ENCODE data around the gene WDR33. TPM values are rescaled to one million over a fixed set of nuclear protein-coding genes. Genes with fewer than 3 reads are reported as not detected.

WDR33 gene
- total RNA-seq, 2 donors from 2014 or later = 76.3 to 82.5 TPM

- Histone ChIP-seq H3K9ac (ENCODE audit: extremely low read depth, low read length, poor library complexity, severe bottlenecking) (no peak overlapping the region), H3K36me3 (ENCODE audit: control insufficient read depth, insufficient read depth, low read length) (no peaks in the 10 kb centered on the region), H3K27me3 (ENCODE audit: control insufficient read depth, insufficient read depth, low read length, poor library complexity, severe bottlenecking) (peaks cover 59% of the 10 kb centered on the region), H3K9me3 (ENCODE audit: control insufficient read depth, low read length) (no peaks in the 10 kb centered on the region), H3K4me3 (ENCODE audit: low read length) (no peak overlapping the region), H3K27ac (ENCODE audit: low read depth, low read length) (no peak overlapping the region), H3K4me1 (ENCODE audit: control insufficient read depth, insufficient read depth, low read length) (no peaks in the 10 kb centered on the region)
- H3K36me3 Mint-ChIP-seq (ENCODE audit: low read depth) = no peaks in the 10 kb centered on the region
- 89 to 100% methylated on average over 1 to 2 of the region's 2 CpGs for WGBS, 2 experiments (ENCODE audit: insufficient coverage in 1 of 2, insufficient read length in 1 of 2)
- no peaks in the 10 kb centered on the region for H3K9me3 Mint-ChIP-seq
- H3K27me3 Mint-ChIP-seq (ENCODE audit: insufficient read depth) = peaks cover 66% of the 10 kb centered on the region
- peaks cover 5% of the 10 kb centered on the region for H3K4me1 Mint-ChIP-seq
- peak; percentile 44 for DNase-seq
- H3K4me3 Mint-ChIP-seq = no peak overlapping the region
- H3K27ac Mint-ChIP-seq = no peak overlapping the region
- no peak for TF ChIP-seq CTCF (conservative IDR thresholded peaks at IDR 0.05)
Measured at GRCh38 chr2:127676906-127677305, 134.1 kb downstream of the WDR33 start.

GRCh38 chr2:127675331-127676261, 135.4 kb downstream of the WDR33 start, which contains the start of gene LIMS2:
Gene LIMS2 (minus strand): TSS chr2:127675530. CDS start chr2:127675024, 506 bp downstream.
- H3K27me3 ChIP-seq (ENCODE audit: control insufficient read depth, insufficient read depth, low read length, poor library complexity, severe bottlenecking) = peaks cover 59% of the 10 kb centered on the region
- peak within 1 kb of the TSS; percentile 75 for H3K4me3 ChIP-seq (ENCODE audit: low read length)
- H3K4me3 Mint-ChIP-seq = peak within 1 kb of the TSS; percentile 63
- no peaks in the 10 kb centered on the region for H3K9me3 ChIP-seq (ENCODE audit: control insufficient read depth, low read length)
- H3K9ac ChIP-seq (ENCODE audit: extremely low read depth, low read length, poor library complexity, severe bottlenecking) = no peak within 1 kb of the TSS
- peaks cover 70% of the 10 kb centered on the region for H3K27me3 Mint-ChIP-seq (ENCODE audit: insufficient read depth)
- H3K9me3 Mint-ChIP-seq = no peaks in the 10 kb centered on the region
- no peak within 1 kb of the TSS for H3K27ac ChIP-seq (ENCODE audit: low read depth, low read length)
- H3K36me3 ChIP-seq (ENCODE audit: control insufficient read depth, insufficient read depth, low read length) = no peaks in the 10 kb centered on the region
- peak; percentile 82 for DNase-seq
- H3K36me3 Mint-ChIP-seq (ENCODE audit: low read depth) = no peaks in the 10 kb centered on the region
- WGBS, 2 experiments (ENCODE audit: insufficient coverage in 1 of 2, insufficient read length in 1 of 2) = 8 to 13% methylated on average over 8 to 56 of the region's 56 CpGs
- peak; percentile 27 for TF ChIP-seq CTCF (conservative IDR thresholded peaks at IDR 0.05)
- H3K27ac Mint-ChIP-seq = no peak within 1 kb of the TSS
- H3K4me1 Mint-ChIP-seq = peaks cover 5% of the 10 kb centered on the region
- no peaks in the 10 kb centered on the region for H3K4me1 ChIP-seq (ENCODE audit: control insufficient read depth, insufficient read depth, low read length)

GRCh38 chr2:127674241-127675209, 136.4 kb downstream of the WDR33 start:
- no peaks in the 10 kb centered on the region for H3K9me3 ChIP-seq (ENCODE audit: control insufficient read depth, low read length)
- no peak for TF ChIP-seq CTCF (conservative IDR thresholded peaks at IDR 0.05)
- peaks cover 5% of the 10 kb centered on the region for H3K4me1 Mint-ChIP-seq
- no peak overlapping the region for H3K27ac Mint-ChIP-seq
- peaks cover 59% of the 10 kb centered on the region for H3K27me3 ChIP-seq (ENCODE audit: control insufficient read depth, insufficient read depth, low read length, poor library complexity, severe bottlenecking)
- no peaks in the 10 kb centered on the region for H3K36me3 ChIP-seq (ENCODE audit: control insufficient read depth, insufficient read depth, low read length)
- no peaks in the 10 kb centered on the region for H3K36me3 Mint-ChIP-seq (ENCODE audit: low read depth)
- peaks cover 78% of the 10 kb centered on the region for H3K27me3 Mint-ChIP-seq (ENCODE audit: insufficient read depth)
- H3K4me3 ChIP-seq (ENCODE audit: low read length) = peak overlapping the region; percentile 71
- no peaks in the 10 kb centered on the region for H3K9me3 Mint-ChIP-seq
- no peak overlapping the region for H3K27ac ChIP-seq (ENCODE audit: low read depth, low read length)
- peak; percentile 77 for DNase-seq
- WGBS, 2 experiments (ENCODE audit: insufficient coverage in 1 of 2, insufficient read length in 1 of 2) = 14 to 21% methylated on average over 19 to 64 of the region's 72 CpGs
- H3K4me1 ChIP-seq (ENCODE audit: control insufficient read depth, insufficient read depth, low read length) = no peaks in the 10 kb centered on the region
- peak overlapping the region; percentile 63 for H3K4me3 Mint-ChIP-seq
- H3K9ac ChIP-seq (ENCODE audit: extremely low read depth, low read length, poor library complexity, severe bottlenecking) = no peak overlapping the region

All from endodermal cell (in vitro differentiated cells).